Sigmoid colon (tissue), 4 donors: ENCODE data around the gene ACTR8.

ENCODE experiments used
- EP300 ChIP-seq, 4 donors: sonication (generic); formaldehyde crosslinking; IDR thresholded peaks; one replicate each; pipeline ENCODE4 v1.6.1; 2017; ENCODE audit warnings: antibody characterized with exemption in 4 of 4
- POLR2A ChIP-seq, 2 donors: fragments of 450-650 bp; IDR thresholded peaks; one replicate each; pipeline ENCODE4 v1.6.1; 2016; ENCODE audit warnings: antibody characterized with exemption in 2 of 2, mild to moderate bottlenecking in 2 of 2, moderate library complexity in 2 of 2
- POLR2AphosphoS5 ChIP-seq, 4 donors: sonication (generic); formaldehyde crosslinking; IDR thresholded peaks; one replicate each; pipeline ENCODE4 v1.6.1; 2017; ENCODE audit warnings: antibody characterized with exemption in 4 of 4
- TF ChIP-seq, protein P1 (sequence below), 4 experiments: fragments of 450-650 bp in 3 of 4; fragments of 200-600 bp in 1 of 4; IDR thresholded peaks; one replicate each; pipeline ENCODE4 v1.5.1; 2016 to 2019; ENCODE audit warnings: antibody characterized with exemption in 4 of 4, mild to moderate bottlenecking in 3 of 4, moderate library complexity in 2 of 4

- TF ChIP-seq POLR2A (IDR thresholded peaks at IDR 0.05) (no peak), POLR2AphosphoS5 (IDR thresholded peaks at IDR 0.05) (no peak), EP300 (IDR thresholded peaks at IDR 0.05) (no peak)
- TF ChIP-seq, protein P1, sequence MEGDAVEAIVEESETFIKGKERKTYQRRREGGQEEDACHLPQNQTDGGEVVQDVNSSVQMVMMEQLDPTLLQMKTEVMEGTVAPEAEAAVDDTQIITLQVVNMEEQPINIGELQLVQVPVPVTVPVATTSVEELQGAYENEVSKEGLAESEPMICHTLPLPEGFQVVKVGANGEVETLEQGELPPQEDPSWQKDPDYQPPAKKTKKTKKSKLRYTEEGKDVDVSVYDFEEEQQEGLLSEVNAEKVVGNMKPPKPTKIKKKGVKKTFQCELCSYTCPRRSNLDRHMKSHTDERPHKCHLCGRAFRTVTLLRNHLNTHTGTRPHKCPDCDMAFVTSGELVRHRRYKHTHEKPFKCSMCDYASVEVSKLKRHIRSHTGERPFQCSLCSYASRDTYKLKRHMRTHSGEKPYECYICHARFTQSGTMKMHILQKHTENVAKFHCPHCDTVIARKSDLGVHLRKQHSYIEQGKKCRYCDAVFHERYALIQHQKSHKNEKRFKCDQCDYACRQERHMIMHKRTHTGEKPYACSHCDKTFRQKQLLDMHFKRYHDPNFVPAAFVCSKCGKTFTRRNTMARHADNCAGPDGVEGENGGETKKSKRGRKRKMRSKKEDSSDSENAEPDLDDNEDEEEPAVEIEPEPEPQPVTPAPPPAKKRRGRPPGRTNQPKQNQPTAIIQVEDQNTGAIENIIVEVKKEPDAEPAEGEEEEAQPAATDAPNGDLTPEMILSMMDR (IDR thresholded peaks at IDR 0.05): no peak
Measured at GRCh38 chr3:53817211-53817610, 64.7 kb downstream of the ACTR8 start.
